Measurements from ENCODE around the gene VAMP1.
"Not testable (repeated sequence)": the region's sequence is repeated elsewhere in the genome, so short reads cannot be mapped to it uniquely, and the experiment has no call there.

The VAMP1 gene

GRCh38 chr12:6451348-6452244, 18.9 kb downstream of the VAMP1 start, which contains the start of gene TAPBPL:
Gene TAPBPL, plus strand, starts transcription at chr12:6452042. Its CDS starts 207 bp downstream, at chr12:6452249.
- peak; percentile 82 for DNase-seq (ENCODE audit: low spot score)

- DNase-seq (ENCODE audit: low spot score): no peak
Measured at GRCh38 chr12:6450869-6451347, 19.6 kb downstream of the VAMP1 start.

- DNase-seq (ENCODE audit: low spot score): no peak
Measured at GRCh38 chr12:6450091-6450868, 20.2 kb downstream of the VAMP1 start.

GRCh38 chr12:6444704-6445688, 25.5 kb downstream of the VAMP1 start, which contains the start of gene CD27:
Gene CD27, plus strand, starts transcription at chr12:6444955. Its CDS starts 141 bp downstream, at chr12:6445096.
- DNase-seq (ENCODE audit: low spot score): no peak

GRCh38 chr12:6444031-6444430, 26.4 kb downstream of the VAMP1 start:
- no peak for DNase-seq (ENCODE audit: low spot score)

GRCh38 chr12:6443361-6443983, 27.0 kb downstream of the VAMP1 start:
- DNase-seq (ENCODE audit: low spot score): no peak

GRCh38 chr12:6442836-6443235, 27.6 kb downstream of the VAMP1 start:
- DNase-seq (ENCODE audit: low spot score): no peak

- no peak for DNase-seq (ENCODE audit: low spot score)
Measured at GRCh38 chr12:6440391-6440790, 30.1 kb downstream of the VAMP1 start.

- no peak for DNase-seq (ENCODE audit: low spot score)
Measured at GRCh38 chr12:6438345-6438744, 32.1 kb downstream of the VAMP1 start.

GRCh38 chr12:6437586-6437985, 32.9 kb downstream of the VAMP1 start:
- DNase-seq (ENCODE audit: low spot score): no peak

- no peak for DNase-seq (ENCODE audit: low spot score)
Measured at GRCh38 chr12:6435961-6436715, 34.3 kb downstream of the VAMP1 start.

- DNase-seq (ENCODE audit: low spot score): no peak
Measured at GRCh38 chr12:6434205-6435140, 36.0 kb downstream of the VAMP1 start.

GRCh38 chr12:6432991-6433390, 37.5 kb downstream of the VAMP1 start:
- no peak for DNase-seq (ENCODE audit: low spot score)

GRCh38 chr12:6430124-6430989, 40.1 kb downstream of the VAMP1 start:
- DNase-seq (ENCODE audit: low spot score): peak; percentile 98

GRCh38 chr12:6428326-6428725, 42.2 kb downstream of the VAMP1 start:
- no peak for DNase-seq (ENCODE audit: low spot score)

GRCh38 chr12:6427796-6428195, 42.7 kb downstream of the VAMP1 start:
- DNase-seq (ENCODE audit: low spot score): not testable (repeated sequence)

- no peak for DNase-seq (ENCODE audit: low spot score)
Measured at GRCh38 chr12:6426882-6427671, 43.4 kb downstream of the VAMP1 start.

Data from hematopoietic multipotent progenitor cell treated with erythropoietin and hydrocortisone succinate and interleukin-3 and kit ligand, for 17 days (in vitro differentiated cells).